Caco-2 (cell line): ENCODE data around the gene BTNL8. TPM values are rescaled to one million over a fixed set of nuclear protein-coding genes. Genes with fewer than 3 reads are reported as not detected.

ENCODE experiments used
- BruUV-seq: library from RNA; stranded (reverse); fragments of 400-500 nt; replicated peaks from 2 replicates; lab custom pipeline; 2021; lab: Mats Ljungman, UMichigan
- CTCF ChIA-PET: fragments of 300-600 bp; sonication (Branson Sonifier 250); formaldehyde crosslinking; loops from one replicate; lab custom pipeline; 2022; ENCODE audit warnings: antibody characterized with exemption; lab: Charles Lee
- POLR2A ChIA-PET: fragments of 300-600 bp; sonication (Branson Sonifier 250); formaldehyde crosslinking; loops from one replicate; lab custom pipeline; 2022; ENCODE audit warnings: antibody characterized with exemption; lab: Charles Lee
- DNase-seq, 2 experiments: peaks; one replicate each; pipeline versions ENCODE4 v3.0.0 to v3.0.0-alpha.2; 2020 to 2022
- H3K27me3 ChIP-seq: replicated peaks from 2 replicates; pipeline ENCODE4 v1.6.0; 2011; ENCODE audit warnings: low read length; ENCODE audit not compliant: control insufficient read depth, insufficient read depth
- H3K36me3 ChIP-seq: 2 replicates; pipeline ENCODE4 v1.5.1; 2011; ENCODE audit warnings: low read length; ENCODE audit not compliant: control insufficient read depth, insufficient read depth
- H3K4me1 ChIP-seq: fragments of 250-450 bp; sonication (Bioruptor Pico); 2 replicates; pipeline ENCODE4 v1.5.1; 2020; ENCODE audit warnings: mild to moderate bottlenecking
- H3K4me3 ChIP-seq: 2 replicates; pipeline ENCODE4 v1.5.1; 2011; ENCODE audit warnings: low read depth, mild to moderate bottlenecking, control low read depth, low read length
- H3K9me3 ChIP-seq: fragments of 250-450 bp; sonication (Bioruptor Pico); 2 replicates; pipeline ENCODE4 v1.5.1; 2020; ENCODE audit warnings: mild to moderate bottlenecking, moderate library complexity
- H3K27ac Mint-ChIP-seq: one replicate; pipeline ENCODE4 v1.8.0; 2022; ENCODE audit warnings: mixed read lengths; ENCODE audit not compliant: unreplicated experiment
- H3K27me3 Mint-ChIP-seq: one replicate; pipeline ENCODE4 v1.8.0; 2022; ENCODE audit warnings: mixed read lengths; ENCODE audit not compliant: insufficient read depth, unreplicated experiment
- H3K36me3 Mint-ChIP-seq: one replicate; pipeline ENCODE4 v1.8.0; 2022; ENCODE audit warnings: mild to moderate bottlenecking, mixed read lengths; ENCODE audit not compliant: insufficient read depth, unreplicated experiment
- H3K4me1 Mint-ChIP-seq: one replicate; pipeline ENCODE4 v1.8.0; 2022; ENCODE audit warnings: low read depth, mixed read lengths; ENCODE audit not compliant: unreplicated experiment
- H3K4me3 Mint-ChIP-seq: one replicate; pipeline ENCODE4 v1.8.0; 2022; ENCODE audit warnings: mild to moderate bottlenecking, moderate library complexity, mixed read lengths; ENCODE audit not compliant: unreplicated experiment
- H3K9me3 Mint-ChIP-seq: one replicate; pipeline ENCODE4 v1.8.0; 2022; ENCODE audit warnings: mixed read lengths; ENCODE audit not compliant: unreplicated experiment
- intact Hi-C: fragments of 100-400 bp; cut with micrococcal nuclease; formaldehyde crosslinking; loops from one replicate; pipeline ENCODE4 v1.10.0; 2022; ENCODE audit not compliant: unreplicated experiment
- total RNA-seq: library from RNA; stranded (reverse); gene quantifications from 2 replicates; pipeline ENCODE4 v1.2.3, GENCODE V29; 2022
- TF ChIP-seq, protein P1 (sequence below), 2 experiments: fragments of 200-600 bp in 1 of 2; IDR thresholded peaks; 1 replicate in 1 of 2; 2 replicates in 1 of 2; pipeline versions ENCODE4 v1.5.1 to v1.8.0; 2011 to 2022; ENCODE audit warnings: antibody characterized with exemption in 1 of 2, control low read depth in 1 of 2, inconsistent platforms in 1 of 2, low read depth in 1 of 2, low read length in 1 of 2, mild to moderate bottlenecking in 1 of 2, moderate library complexity in 1 of 2; ENCODE audit not compliant: insufficient read depth in 1 of 2, severe bottlenecking in 1 of 2, unreplicated experiment in 1 of 2

BTNL8 gene
- total RNA-seq, 1 experiment from 2014 or later, result 6.0 TPM

DNA sequence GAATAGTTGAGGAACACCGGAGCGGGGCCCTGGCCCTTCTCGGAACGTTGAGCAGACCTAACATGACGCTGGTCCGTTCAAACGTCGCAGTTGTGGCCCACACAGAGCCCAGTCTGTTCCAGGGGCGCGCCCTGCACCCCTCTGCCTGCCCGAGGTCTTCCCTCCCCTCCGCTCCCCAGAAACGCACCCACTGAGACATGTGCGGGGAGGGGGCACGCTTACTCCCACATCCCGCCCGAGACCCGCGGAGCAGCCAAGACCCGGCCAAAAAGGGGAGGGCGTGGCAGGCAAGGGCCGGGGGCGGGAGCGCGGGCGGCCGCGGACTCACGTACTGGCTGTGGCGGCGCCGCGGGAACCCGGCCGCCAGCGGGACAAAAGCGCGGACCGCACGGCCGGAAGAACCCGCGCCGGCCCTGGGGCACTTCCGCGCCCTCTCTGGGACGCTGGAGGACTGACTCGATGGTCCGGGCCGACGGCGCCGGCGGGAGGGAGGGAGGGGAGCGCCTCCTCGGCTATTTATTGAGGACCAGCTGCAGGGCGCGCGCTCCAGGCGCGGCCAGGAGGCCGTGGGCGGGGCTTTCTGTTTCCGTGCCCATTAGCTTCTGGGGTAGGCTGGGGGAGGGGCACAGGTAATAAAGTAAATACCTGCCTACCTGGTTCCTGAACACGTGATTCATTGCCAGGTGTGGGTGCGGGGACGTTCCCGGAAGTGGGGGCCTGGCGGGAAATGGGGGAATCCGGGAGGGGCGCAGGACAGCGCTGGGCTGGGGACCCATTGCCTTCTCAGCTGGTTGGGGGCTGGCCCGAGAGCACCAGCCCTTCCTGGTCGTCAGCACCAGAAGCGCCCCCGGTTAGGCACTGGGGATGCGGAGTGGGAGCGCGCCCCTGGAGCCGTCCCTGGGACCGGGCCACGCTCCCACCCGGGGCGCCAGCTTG, 37.8 kb upstream of the BTNL8 start, which contains the start of gene ZFP62:
TSS of gene ZFP62 (minus strand) at position 390 of the 936 bp plus-strand sequence. CDS start at position 333, 57 bp downstream.
- Mint-ChIP-seq H3K4me1 (peaks cover 27% of the 10 kb centered on the region), H3K27ac (peak within 1 kb of the TSS; percentile 87), H3K36me3 (peaks cover 18% of the 10 kb centered on the region), H3K4me3 (peak within 1 kb of the TSS; percentile 92), H3K27me3 (no peaks in the 10 kb centered on the region), H3K9me3 (no peaks in the 10 kb centered on the region)
- Histone ChIP-seq H3K36me3 (no peaks in the 10 kb centered on the region; the same call in 1 of the 2 replicates), H3K9me3 (no peaks in the 10 kb centered on the region), H3K27me3 (no peaks in the 10 kb centered on the region), H3K4me1 (peaks cover 10% of the 10 kb centered on the region; the same call in 1 of the 2 replicates), H3K4me3 (peak within 1 kb of the TSS; percentile 87)
- TF ChIP-seq, protein P1, sequence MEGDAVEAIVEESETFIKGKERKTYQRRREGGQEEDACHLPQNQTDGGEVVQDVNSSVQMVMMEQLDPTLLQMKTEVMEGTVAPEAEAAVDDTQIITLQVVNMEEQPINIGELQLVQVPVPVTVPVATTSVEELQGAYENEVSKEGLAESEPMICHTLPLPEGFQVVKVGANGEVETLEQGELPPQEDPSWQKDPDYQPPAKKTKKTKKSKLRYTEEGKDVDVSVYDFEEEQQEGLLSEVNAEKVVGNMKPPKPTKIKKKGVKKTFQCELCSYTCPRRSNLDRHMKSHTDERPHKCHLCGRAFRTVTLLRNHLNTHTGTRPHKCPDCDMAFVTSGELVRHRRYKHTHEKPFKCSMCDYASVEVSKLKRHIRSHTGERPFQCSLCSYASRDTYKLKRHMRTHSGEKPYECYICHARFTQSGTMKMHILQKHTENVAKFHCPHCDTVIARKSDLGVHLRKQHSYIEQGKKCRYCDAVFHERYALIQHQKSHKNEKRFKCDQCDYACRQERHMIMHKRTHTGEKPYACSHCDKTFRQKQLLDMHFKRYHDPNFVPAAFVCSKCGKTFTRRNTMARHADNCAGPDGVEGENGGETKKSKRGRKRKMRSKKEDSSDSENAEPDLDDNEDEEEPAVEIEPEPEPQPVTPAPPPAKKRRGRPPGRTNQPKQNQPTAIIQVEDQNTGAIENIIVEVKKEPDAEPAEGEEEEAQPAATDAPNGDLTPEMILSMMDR (IDR thresholded peaks at IDR 0.05; ENCODE audit: insufficient read depth in 1 of 2, low read depth in 1 of 2, low read length in 1 of 2, severe bottlenecking in 1 of 2, unreplicated experiment in 1 of 2), result peak in 1 of 2 experiments; percentile 0
- ChIA-PET POLR2A (interaction anchor here (0.7 to 1.4 kb wide), 6 partner anchors 30 to 323 kb away, joined by 3 to 7 read pairs (median 4); partner anchors contain the start of gene BTNL9), CTCF (interaction anchor here (1.0 to 1.8 kb wide), 3 partner anchors 8 to 30 kb away, joined by 3 to 8 read pairs (median 4); no protein-coding TSS in a partner anchor)
- no TSS peak for BruUV-seq
- intact Hi-C loops, result loop anchor here (1.0 to 5.0 kb wide), 6 partner anchors 30 to 324 kb away; no protein-coding TSS in a partner anchor
- DNase-seq, result peak; percentile 94 to 97

DNA sequence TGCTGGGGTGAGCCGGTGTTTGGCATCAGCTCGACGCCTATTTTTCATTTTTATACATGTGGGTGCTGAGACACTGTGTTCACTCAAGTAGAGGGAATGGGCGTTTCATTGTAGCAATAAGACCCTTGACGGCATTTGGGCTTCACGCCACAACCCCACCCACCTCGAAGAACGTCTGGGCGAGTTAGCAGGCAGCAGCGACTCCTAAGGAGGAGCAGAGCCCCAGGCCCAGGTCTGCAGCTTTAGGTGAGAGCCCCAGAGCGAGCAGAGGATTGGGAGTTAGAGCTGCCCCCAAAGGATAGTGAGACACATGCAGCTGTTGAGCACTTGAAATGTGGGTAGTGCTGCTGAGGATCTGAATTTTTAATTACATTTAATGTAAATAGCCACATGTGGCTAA, 36.3 kb upstream of the BTNL8 start:
- no peaks in the 10 kb centered on the region for H3K9me3 ChIP-seq
- H3K27ac Mint-ChIP-seq, result no peak overlapping the region
- BruUV-seq, result no TSS peak
- no peak overlapping the region for H3K4me3 Mint-ChIP-seq
- H3K9me3 Mint-ChIP-seq, result no peaks in the 10 kb centered on the region
- peaks cover 18% of the 10 kb centered on the region for H3K36me3 Mint-ChIP-seq
- H3K27me3 ChIP-seq, result no peaks in the 10 kb centered on the region
- POLR2A ChIA-PET, result interaction anchor here (1.1 kb wide), 1 partner anchor 31 kb away, joined by 5 read pairs; no protein-coding TSS in a partner anchor
- H3K36me3 ChIP-seq, result no peaks in the 10 kb centered on the region; the same call in 1 of the 2 replicates
- peaks cover 29% of the 10 kb centered on the region for H3K4me1 Mint-ChIP-seq
- H3K4me1 ChIP-seq, result peaks cover 10% of the 10 kb centered on the region; the same call in 1 of the 2 replicates
- DNase-seq, result no peak
- no peaks in the 10 kb centered on the region for H3K27me3 Mint-ChIP-seq
- CTCF ChIA-PET, result interaction anchor here (0.6 kb wide), 1 partner anchor 52 kb away, joined by 3 read pairs; no protein-coding TSS in a partner anchor
- TF ChIP-seq, protein P1 (IDR thresholded peaks at IDR 0.05; ENCODE audit: insufficient read depth in 1 of 2, low read depth in 1 of 2, low read length in 1 of 2, severe bottlenecking in 1 of 2, unreplicated experiment in 1 of 2), result no peak
- intact Hi-C loops, result loop anchor here (5.0 kb wide), 2 partner anchors 140 to 190 kb away; no protein-coding TSS in a partner anchor
- H3K4me3 ChIP-seq, result no peak overlapping the region
